ENCODE data around the gene LURAP1L. TPM values are rescaled to one million over a fixed set of nuclear protein-coding genes. Genes with fewer than 3 reads are reported as not detected.

Gene LURAP1L
- total RNA-seq, 4 donors from 2014 or later: 9.1 to 19.8 (median 15.1) TPM

GRCh38 chr9:12737871-12738270, 36.9 kb upstream of the LURAP1L start:
- intact Hi-C loops (cut with DNase I; ENCODE audit: low total_unique reads): no loop called here
- DNase-seq (ENCODE audit: low spot score in 2 of 2): no peak
- WGBS, 2 donors: 0% methylated on average over 1 of the region's 1 CpG
- TF ChIP-seq POLR2A (IDR thresholded peaks at IDR 0.05): no peak
- no peak for TF ChIP-seq CTCF (IDR thresholded peaks at IDR 0.05)
- H3K4me3 ChIP-seq (ENCODE audit: low read depth, poor library complexity, severe bottlenecking): no peak overlapping the region

DNA sequence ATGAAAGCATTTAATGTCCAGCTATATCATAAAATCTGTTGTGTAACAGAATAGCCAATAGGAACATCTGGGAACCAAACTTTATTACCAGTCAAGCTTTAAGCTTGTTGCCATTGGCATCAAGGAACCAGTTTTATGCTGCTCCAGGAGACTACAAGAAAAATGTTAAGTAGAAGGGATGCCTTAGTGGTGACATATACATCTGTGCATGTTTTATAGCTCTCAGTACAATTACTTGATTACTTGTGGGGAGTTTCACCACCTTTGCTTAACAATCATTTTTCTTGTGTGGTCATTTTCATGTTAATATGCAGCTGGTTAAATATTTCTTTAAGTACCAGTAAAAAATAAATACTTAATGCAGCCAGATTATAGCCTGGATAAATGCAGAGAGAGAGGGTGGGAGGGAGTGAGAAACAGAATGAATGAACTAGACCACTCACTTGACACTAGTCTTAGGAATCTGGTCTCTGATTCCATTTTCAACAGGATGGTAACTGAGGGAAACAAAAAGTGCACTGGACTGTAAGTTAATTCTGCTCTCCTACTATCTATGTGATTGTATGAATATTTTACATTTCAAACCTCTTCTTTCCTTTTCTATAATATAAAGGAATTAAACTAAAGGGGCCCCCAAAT, 35.7 kb upstream of the LURAP1L start:
- no peak overlapping the region for H3K4me3 ChIP-seq (ENCODE audit: low read depth, poor library complexity, severe bottlenecking)
- DNase-seq (ENCODE audit: low spot score in 2 of 2): no peak
- TF ChIP-seq POLR2A (IDR thresholded peaks at IDR 0.05) (no peak), CTCF (IDR thresholded peaks at IDR 0.05) (no peak)
- intact Hi-C loops (cut with DNase I; ENCODE audit: low total_unique reads): no loop called here

- H3K4me3 ChIP-seq (ENCODE audit: low read depth, poor library complexity, severe bottlenecking): no peak overlapping the region
- DNase-seq (ENCODE audit: low spot score in 2 of 2): peak in 1 of 2 donors; percentile 25
- WGBS, 2 donors: 40 to 57% methylated on average over 2 of the region's 2 CpGs
- no peak for TF ChIP-seq CTCF (IDR thresholded peaks at IDR 0.05)
- intact Hi-C loops (cut with DNase I; ENCODE audit: low total_unique reads): no loop called here
Measured at GRCh38 chr9:12740845-12741244, 34.0 kb upstream of the LURAP1L start.

GRCh38 chr9:12748016-12748415, 26.8 kb upstream of the LURAP1L start:
- no peak overlapping the region for H3K4me3 ChIP-seq (ENCODE audit: low read depth, poor library complexity, severe bottlenecking)
- intact Hi-C loops (cut with DNase I; ENCODE audit: low total_unique reads): no loop called here
- WGBS, 2 donors: 76 to 88% methylated on average over 1 of the region's 1 CpG
- no peak for TF ChIP-seq CTCF (IDR thresholded peaks at IDR 0.05)
- no peak for TF ChIP-seq POLR2A (IDR thresholded peaks at IDR 0.05)
- DNase-seq (ENCODE audit: low spot score in 2 of 2): no peak

GRCh38 chr9:12748954-12749353, 25.9 kb upstream of the LURAP1L start:
- no peak for DNase-seq (ENCODE audit: low spot score in 2 of 2)
- TF ChIP-seq CTCF (IDR thresholded peaks at IDR 0.05): no peak
- TF ChIP-seq POLR2A (IDR thresholded peaks at IDR 0.05): no peak
- no peak overlapping the region for H3K4me3 ChIP-seq (ENCODE audit: low read depth, poor library complexity, severe bottlenecking)
- intact Hi-C loops (cut with DNase I; ENCODE audit: low total_unique reads): no loop called here

DNA sequence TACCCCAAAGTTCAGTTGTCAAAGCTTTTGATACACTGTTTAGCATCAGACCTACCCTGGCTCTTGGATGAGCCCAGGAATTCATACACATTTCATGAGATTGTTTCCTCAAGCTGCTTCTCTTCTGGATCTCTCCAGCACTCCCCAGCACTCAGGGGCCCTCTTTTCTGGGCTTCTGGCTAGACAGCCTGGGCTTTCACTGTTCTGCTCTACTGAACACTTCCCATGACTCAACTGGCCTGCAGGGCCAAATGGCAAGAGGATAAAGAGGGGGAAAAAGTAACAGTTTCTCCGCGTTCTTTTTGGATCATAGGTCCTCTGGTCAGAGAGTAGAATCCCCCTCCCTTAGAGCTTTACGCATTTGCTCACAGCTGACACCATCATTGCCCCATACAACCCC, 20.9 kb upstream of the LURAP1L start:
- no peak for TF ChIP-seq POLR2A (IDR thresholded peaks at IDR 0.05)
- no peak for TF ChIP-seq CTCF (IDR thresholded peaks at IDR 0.05)
- WGBS, 2 donors: 81 to 97% methylated on average over 3 of the region's 3 CpGs
- no peak for DNase-seq (ENCODE audit: low spot score in 2 of 2)
- H3K4me3 ChIP-seq (ENCODE audit: low read depth, poor library complexity, severe bottlenecking): no peak overlapping the region
- intact Hi-C loops (cut with DNase I; ENCODE audit: low total_unique reads): no loop called here

Data from lower leg skin (tissue), 4 donors.